Measurements from ENCODE around the gene SAMD11. TPM values are rescaled to one million over a fixed set of nuclear protein-coding genes. Genes with fewer than 3 reads are reported as not detected.
"Not testable (repeated sequence)": the region's sequence is repeated elsewhere in the genome, so short reads cannot be mapped to it uniquely, and the experiment has no call there.

Gene SAMD11
- polyA plus RNA-seq (2013, experiment 1 of 2; ENCODE audit: insufficient read length), result 18.5 TPM
- 20.2 TPM for polyA plus RNA-seq (2013, experiment 2 of 2; ENCODE audit: insufficient read length)

- peak; percentile 92 for DNase-seq
These were observed at the start of gene SAMD11 for GRCh38 chr1:923131-923990. SAMD11 (plus strand) TSS chr1:923923; CDS start chr1:924432, 509 bp downstream.

- DNase-seq, result not testable (repeated sequence)
These were observed 47.1 kb upstream of the SAMD11 start for GRCh38 chr1:876428-877208.

- DNase-seq, result not testable (repeated sequence)
These were observed 46.3 kb upstream of the SAMD11 start for GRCh38 chr1:877209-877986.

- not testable (repeated sequence) for DNase-seq
These were observed 43.2 kb upstream of the SAMD11 start for GRCh38 chr1:880511-880910.

- DNase-seq, result not testable (repeated sequence)
These were observed 42.8 kb upstream of the SAMD11 start for GRCh38 chr1:880915-881314.

- DNase-seq, result no peak
These were observed 37.4 kb upstream of the SAMD11 start for GRCh38 chr1:886311-886710.

GRCh38 chr1:886760-887159 is 37.0 kb upstream of the SAMD11 start:
- no peak for DNase-seq

- DNase-seq, result no peak
These were observed 35.4 kb upstream of the SAMD11 start for GRCh38 chr1:888297-888696.

GRCh38 chr1:889774-890173 is 33.9 kb upstream of the SAMD11 start:
- DNase-seq, result not testable (repeated sequence)

GRCh38 chr1:890234-890633 is 33.5 kb upstream of the SAMD11 start:
- DNase-seq, result not testable (repeated sequence)

GRCh38 chr1:890661-891060 is 33.1 kb upstream of the SAMD11 start:
- no peak for DNase-seq

GRCh38 chr1:897226-897625 is 26.5 kb upstream of the SAMD11 start:
- no peak for DNase-seq

- DNase-seq, result not testable (repeated sequence)
These were observed 25.8 kb upstream of the SAMD11 start for GRCh38 chr1:897951-898350.

- DNase-seq, result no peak
These were observed 23.9 kb upstream of the SAMD11 start for GRCh38 chr1:899636-900317.

GRCh38 chr1:901108-901859 is 22.4 kb upstream of the SAMD11 start:
- DNase-seq, result no peak

- no peak for DNase-seq
These were observed 20.9 kb upstream of the SAMD11 start for GRCh38 chr1:902802-903201.

- DNase-seq, result no peak
These were observed 20.4 kb upstream of the SAMD11 start for GRCh38 chr1:903305-903704.

GRCh38 chr1:903721-904271 is 19.9 kb upstream of the SAMD11 start:
- DNase-seq, result no peak

GRCh38 chr1:904310-904950 is 19.3 kb upstream of the SAMD11 start:
- DNase-seq, result peak; percentile 83

- DNase-seq, result peak; percentile 41
These were observed 18.5 kb upstream of the SAMD11 start for GRCh38 chr1:905071-905749.
